Body of pancreas (tissue), 4 donors: ENCODE measurements around the gene ASS1. TPM values are rescaled to one million over a fixed set of nuclear protein-coding genes. Genes with fewer than 3 reads are reported as not detected.

Experiments
- ATAC-seq: fragments of 150-250 bp; one replicate; pipeline ENCODE4 v1.9.1; 2016
- DNase-seq, 4 donors: peaks; one replicate each; pipeline ENCODE4 v3.0.0-alpha.2; 2019
- H3K27ac ChIP-seq, 4 donors: fragments of 200-600 bp; sonication (generic); 1 replicate in 3 of 4; 2 replicates in 1 of 4; pipeline versions ENCODE4 v1.5.1 to v1.6.1; 2016 to 2019; ENCODE audit warnings: mild to moderate bottlenecking in 1 of 4, mixed read lengths in 1 of 4, moderate library complexity in 1 of 4
- H3K27me3 ChIP-seq, 2 donors: fragments of 200-600 bp; sonication (generic); one replicate each; pipeline ENCODE4 v1.6.0; 2016; ENCODE audit warnings: mild to moderate bottlenecking in 1 of 2
- H3K36me3 ChIP-seq, 2 donors: fragments of 200-600 bp; sonication (generic); replicated peaks in 1 of 2; 2 replicates each; pipeline ENCODE4 v1.5.1; 2016; ENCODE audit warnings: low read depth in 2 of 2; ENCODE audit not compliant: insufficient read depth in 1 of 2
- H3K4me1 ChIP-seq: fragments of 200-600 bp; sonication (generic); one replicate; pipeline ENCODE4 v1.6.0; 2016
- H3K4me3 ChIP-seq, 2 donors: fragments of 200-600 bp; sonication (generic); 1 replicate in 1 of 2; 2 replicates in 1 of 2; pipeline ENCODE4 v1.5.1; 2016 to 2019
- H3K9me3 ChIP-seq, 3 donors: fragments of 200-600 bp; sonication (generic); 1 replicate in 2 of 3; 2 replicates in 1 of 3; pipeline ENCODE4 v1.5.1; 2016
- CTCF ChIP-seq, 7 experiments: fragments of 450-650 bp in 4 of 7; fragments of 200-600 bp in 3 of 7; sonication (generic) in 3 of 7; IDR thresholded peaks; one replicate each; pipeline ENCODE4 v1.5.1; 2016 to 2019; ENCODE audit warnings: antibody characterized with exemption in 7 of 7
- POLR2A ChIP-seq, 3 donors: fragments of 450-650 bp; IDR thresholded peaks; one replicate each; pipeline ENCODE4 v1.6.1; 2016; ENCODE audit warnings: antibody characterized with exemption in 3 of 3, mild to moderate bottlenecking in 2 of 3
- WGBS, 2 donors: methylation state at CpG; one replicate each; pipeline ENCODE4 v1.1.5; 2017; 5-methylcytosine and 5-hydroxymethylcytosine counted together
- intact Hi-C: fragments of 100-400 bp; cut with DNase I; formaldehyde crosslinking; loops from one replicate; pipeline ENCODE4 v1.15.1; 2023
- total RNA-seq, 2 donors: library from RNA; depleted of rRNA; stranded (reverse); fragments of >200 nt; gene quantifications; one replicate each; pipeline ENCODE4 v1.1.0, GENCODE V29; 2016

The ASS1 gene
- total RNA-seq, 2 donors from 2014 or later: 31.6 to 120 TPM

- intact Hi-C loops: no loop called here
Observed at GRCh38 chr9:130488621-130489330, 44.0 kb downstream of the ASS1 start.

GRCh38 chr9:130490981-130491380 is 46.2 kb downstream of the ASS1 start:
- H3K9me3 ChIP-seq: no peaks in the 10 kb centered on the region
- intact Hi-C loops: no loop called here
- ATAC-seq (no peak), DNase-seq (no peak)
- TF ChIP-seq POLR2A (IDR thresholded peaks at IDR 0.05) (no peak), CTCF (IDR thresholded peaks at IDR 0.05) (no peak)
- peaks cover 0 to 3% of the 10 kb centered on the region in 2 donors for H3K36me3 ChIP-seq
- H3K27ac ChIP-seq: no peak overlapping the region
- 82 to 83% methylated on average over 15 to 19 of the region's 19 CpGs for WGBS, 2 donors
- no peak overlapping the region for H3K4me3 ChIP-seq
- H3K27me3 ChIP-seq: no peaks in the 10 kb centered on the region
- no peaks in the 10 kb centered on the region for H3K4me1 ChIP-seq

More at GRCh38 chr9:130488621-130489330, 44.0 kb downstream of the ASS1 start:
- Histone ChIP-seq H3K4me1 (no peaks in the 10 kb centered on the region), H3K27me3 (no peaks in the 10 kb centered on the region), H3K36me3 (no peaks in the 10 kb centered on the region), H3K27ac (no peak overlapping the region), H3K9me3 (no peaks in the 10 kb centered on the region), H3K4me3 (no peak overlapping the region)
- no peak for TF ChIP-seq CTCF (IDR thresholded peaks at IDR 0.05)
- no peak for TF ChIP-seq POLR2A (IDR thresholded peaks at IDR 0.05)
- WGBS, 2 donors: 87 to 88% methylated on average over 16 to 18 of the region's 18 CpGs
- DNase-seq (no peak), ATAC-seq (no peak)

- Histone ChIP-seq H3K9me3 (no peaks in the 10 kb centered on the region), H3K27ac (no peak overlapping the region), H3K4me1 (no peaks in the 10 kb centered on the region), H3K36me3 (peaks cover 0 to 3% of the 10 kb centered on the region in 2 donors), H3K27me3 (no peaks in the 10 kb centered on the region), H3K4me3 (no peak overlapping the region)
- no peak for TF ChIP-seq CTCF (IDR thresholded peaks at IDR 0.05)
- TF ChIP-seq POLR2A (IDR thresholded peaks at IDR 0.05): no peak
- WGBS, 2 donors: 88 to 91% methylated on average over 10 to 15 of the region's 15 CpGs
- ATAC-seq (no peak), DNase-seq (no peak)
- intact Hi-C loops: no loop called here
Observed at GRCh38 chr9:130491830-130492482, 47.2 kb downstream of the ASS1 start.

- WGBS, 2 donors: 87% methylated on average over 4 to 7 of the region's 7 CpGs
- no peak overlapping the region for H3K27ac ChIP-seq
- peaks cover 0 to 3% of the 10 kb centered on the region in 2 donors for H3K36me3 ChIP-seq
- ATAC-seq (no peak), DNase-seq (no peak)
- no peaks in the 10 kb centered on the region for H3K27me3 ChIP-seq
- TF ChIP-seq POLR2A (IDR thresholded peaks at IDR 0.05): no peak
- intact Hi-C loops: no loop called here
- H3K4me1 ChIP-seq: no peaks in the 10 kb centered on the region
- H3K4me3 ChIP-seq: no peak overlapping the region
- H3K9me3 ChIP-seq: no peaks in the 10 kb centered on the region
Observed at GRCh38 chr9:130493021-130493420, 48.3 kb downstream of the ASS1 start.

DNA sequence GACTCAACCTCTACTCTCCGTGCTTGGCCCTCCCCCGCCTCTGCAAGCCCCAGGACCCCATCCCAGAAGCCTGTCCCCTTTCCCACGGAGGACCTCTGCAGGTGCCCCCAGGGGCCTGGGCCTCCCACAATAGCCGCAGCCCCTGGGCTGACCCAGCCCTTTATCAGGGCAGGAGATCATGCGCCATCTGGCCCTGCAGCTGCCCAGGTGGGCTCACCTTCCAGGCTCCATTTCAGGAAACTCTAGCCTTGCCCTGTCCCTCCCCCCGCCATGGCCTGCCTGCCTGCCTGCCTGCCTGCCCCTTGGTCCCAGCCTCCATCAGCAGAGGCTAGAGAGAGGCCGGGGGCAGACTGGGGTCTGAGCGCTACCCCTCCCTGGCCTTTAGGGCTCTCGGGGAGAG is 48.7 kb downstream of the ASS1 start:
- ATAC-seq (no peak), DNase-seq (no peak)
- Histone ChIP-seq H3K27me3 (no peaks in the 10 kb centered on the region), H3K9me3 (no peaks in the 10 kb centered on the region), H3K4me3 (no peak overlapping the region), H3K4me1 (no peaks in the 10 kb centered on the region), H3K36me3 (peaks cover 0 to 3% of the 10 kb centered on the region in 2 donors), H3K27ac (no peak overlapping the region)
- TF ChIP-seq POLR2A (IDR thresholded peaks at IDR 0.05): no peak
- no peak for TF ChIP-seq CTCF (IDR thresholded peaks at IDR 0.05)
- intact Hi-C loops: no loop called here
- 89 to 90% methylated on average over 2 to 9 of the region's 9 CpGs for WGBS, 2 donors
